Endothelial cell of umbilical vein (primary cell): ENCODE data around the gene FAM124B. TPM values are rescaled to one million over a fixed set of nuclear protein-coding genes. Genes with fewer than 3 reads are reported as not detected.
A peak's percentile ranks its signal among the peaks of the same experiment; 100 is the strongest.

ENCODE experiments used
- BruUV-seq: library from RNA; stranded (reverse); fragments of 400-500 nt; replicated peaks from 2 replicates; lab custom pipeline; 2021; lab: Mats Ljungman, UMichigan
- CTCF ChIA-PET: fragments of 300-600, 350-600 bp; sonication (Branson Sonifier 250); formaldehyde crosslinking; loops from one replicate; lab custom pipeline; 2021; ENCODE audit warnings: antibody characterized with exemption, inconsistent platforms; lab: Charles Lee
- POLR2A ChIA-PET: fragments of 300-600, 350-600 bp; sonication (Branson Sonifier 250); formaldehyde crosslinking; loops from one replicate; lab custom pipeline; 2021; ENCODE audit warnings: antibody characterized with exemption, inconsistent platforms; lab: Charles Lee
- DNase-seq: peaks from one replicate; pipeline ENCODE4 v3.0.0-alpha.2; 2011; ENCODE audit warnings: low read depth, low spot score
- FAIRE-seq: peaks from 2 replicates; lab custom pipeline; 2011; peaks lifted over from hg19 to GRCh38; lab: Jason Lieb, UNC
- H2AFZ ChIP-seq: 2 replicates; pipeline ENCODE4 v1.6.0; 2012; ENCODE audit warnings: low read depth, low read length, control low read depth, inconsistent platforms
- H3K27ac ChIP-seq: 2 replicates; pipeline ENCODE4 v1.5.1; 2011; ENCODE audit warnings: low read depth, mild to moderate bottlenecking, control low read depth, low read length, moderate library complexity; ENCODE audit not compliant: insufficient read depth
- H3K27me3 ChIP-seq, 2 experiments: 2 replicates each; pipeline versions ENCODE4 v1.6.0 to v1.6.1; 2011; ENCODE audit warnings: low read length in 2 of 2, mixed read lengths in 1 of 2; ENCODE audit not compliant: control insufficient read depth in 2 of 2, insufficient read depth in 2 of 2
- H3K36me3 ChIP-seq, 2 experiments: 2 replicates in 1 of 2; 3 replicates in 1 of 2; pipeline ENCODE4 v1.5.1; 2011; ENCODE audit warnings: low read length in 2 of 2, mild to moderate bottlenecking in 1 of 2, moderate library complexity in 1 of 2; ENCODE audit not compliant: control insufficient read depth in 2 of 2, insufficient read depth in 2 of 2; ENCODE audit errors: extremely low read depth in 1 of 2
- H3K4me1 ChIP-seq: 3 replicates; pipeline ENCODE4 v1.5.1; 2011; ENCODE audit warnings: mild to moderate bottlenecking, low read length; ENCODE audit not compliant: control insufficient read depth, insufficient read depth; ENCODE audit errors: extremely low read depth
- H3K4me2 ChIP-seq: 2 replicates; pipeline ENCODE4 v1.6.1; 2011; ENCODE audit warnings: low read length, control low read depth, mixed read lengths; ENCODE audit not compliant: insufficient read depth
- H3K4me3 ChIP-seq, 3 experiments: fragments of 200-600 bp in 1 of 3; sonication (generic), shearing (Covaris generic) in 1 of 3; replicated peaks in 1 of 3; 2 replicates each; pipeline ENCODE4 v1.5.1; 2011 to 2016; ENCODE audit warnings: control low read depth in 3 of 3, low read length in 3 of 3, mild to moderate bottlenecking in 2 of 3, inconsistent platforms in 1 of 3, low read depth in 1 of 3, moderate library complexity in 1 of 3; ENCODE audit not compliant: insufficient read depth in 1 of 3
- H3K79me2 ChIP-seq: 2 replicates; pipeline ENCODE4 v1.6.0; 2012; ENCODE audit warnings: low read length, inconsistent platforms; ENCODE audit not compliant: control insufficient read depth, insufficient read depth
- H3K9ac ChIP-seq: replicated peaks from 2 replicates; pipeline ENCODE3; 2011; ENCODE audit warnings: low read length, control low read depth; ENCODE audit not compliant: insufficient read depth; ENCODE audit errors: extremely low read depth
- H3K9me1 ChIP-seq: replicated peaks from 3 replicates; pipeline ENCODE4 v1.6.0; 2011; ENCODE audit warnings: mild to moderate bottlenecking, low read length; ENCODE audit not compliant: control insufficient read depth, insufficient read depth; ENCODE audit errors: extremely low read depth
- H3K9me3 ChIP-seq: replicated peaks from 2 replicates; pipeline ENCODE4 v1.5.1; 2012; ENCODE audit warnings: low read length, inconsistent platforms; ENCODE audit not compliant: control insufficient read depth, insufficient read depth
- H4K20me1 ChIP-seq: replicated peaks from 2 replicates; pipeline ENCODE3; 2011; ENCODE audit warnings: mild to moderate bottlenecking, low read length; ENCODE audit not compliant: control insufficient read depth, insufficient read depth; ENCODE audit errors: extremely low read depth
- CTCF ChIP-seq, 2 donors: IDR thresholded peaks; 1 replicate in 1 of 2; 2 replicates in 1 of 2; pipeline ENCODE4 v1.5.1; 2011; ENCODE audit warnings: low read length in 2 of 2, mild to moderate bottlenecking in 2 of 2, moderate library complexity in 2 of 2, control low read depth in 1 of 2, inconsistent platforms in 1 of 2, low read depth in 1 of 2; ENCODE audit not compliant: insufficient read depth in 1 of 2; ENCODE audit errors: extremely low read depth in 1 of 2
- MAX ChIP-seq: IDR thresholded peaks from 2 replicates; pipeline ENCODE4 v1.6.1; 2011; ENCODE audit not compliant: insufficient read depth, insufficient read length
- dilution Hi-C: fragments of 300-500 bp; cut with MboI; formaldehyde crosslinking; loops from one replicate; pipeline ENCODE4 v1.15.0; 2019; ENCODE audit warnings: low sequenced_read_pairs; ENCODE audit not compliant: extremely low pct_ligation_motif_present
- intact Hi-C: fragments of 100-400 bp; cut with micrococcal nuclease; formaldehyde crosslinking; loops from one replicate; pipeline ENCODE4 v1.10.0; 2022
- polyA plus RNA-seq, 4 experiments: library from polyadenylated mRNA; depleted of rRNA in 3 of 4; stranded (reverse) in 3 of 4; unstranded in 1 of 4; fragments of >200 nt; gene quantifications; 2 replicates each; pipeline versions ENCODE4 v1.2.1 to v1.2.3, GENCODE V29; 2011 to 2012; ENCODE audit warnings: missing spikeins in 1 of 4
- total RNA-seq: library from RNA; stranded (reverse); gene quantifications from 2 replicates; pipeline ENCODE4 v1.2.3, GENCODE V29; 2021

Gene FAM124B
- total and polyA plus RNA-seq, 2 donors (not counting 3 experiments of a cell fraction or from before 2014, with no cell fraction given): 82.0 to 119 TPM

GRCh38 chr2:224357098-224357901 lies 44.6 kb downstream of the FAM124B start:
- Histone ChIP-seq H3K27ac (no peak overlapping the region), H3K9me1 (no peaks in the 10 kb centered on the region), H3K4me2 (no peak overlapping the region), H3K4me3 (no peak overlapping the region), H3K79me2 (no peaks in the 10 kb centered on the region), H3K9ac (no peak overlapping the region), H3K27me3 (peaks cover 0 to 3% of the 10 kb centered on the region in 2 experiments), H3K4me1 (no peaks in the 10 kb centered on the region), H3K36me3 (no peaks in the 10 kb centered on the region), H3K9me3 (no peaks in the 10 kb centered on the region), H4K20me1 (no peaks in the 10 kb centered on the region), H2AFZ (no peak overlapping the region)
- FAIRE-seq: peak; percentile 96
- peak; percentile 44 to 68 for TF ChIP-seq CTCF (IDR thresholded peaks at IDR 0.05; ENCODE audit: extremely low read depth in 1 of 2, insufficient read depth in 1 of 2, low read depth in 1 of 2, low read length in 2 of 2)
- TF ChIP-seq MAX: no peak
- intact Hi-C loops: loop anchor here (1.0 to 5.0 kb wide), 9 partner anchors 92 to 1303 kb away; partner anchors contain the start of gene CUL3
- ChIA-PET POLR2A (no interaction called here), CTCF (interaction anchor here (0.6 to 5.5 kb wide), 11 partner anchors 12 to 387 kb away, joined by 3 to 46 read pairs (median 12); no protein-coding TSS in a partner anchor)
- no TSS peak for BruUV-seq
- dilution Hi-C loops: no loop called here
- peak; percentile 82 for DNase-seq
